ENCODE results near the gene PRXL2A. TPM values are rescaled to one million over a fixed set of nuclear protein-coding genes. Genes with fewer than 3 reads are reported as not detected.

Gene PRXL2A
- total RNA-seq, 1 donor from 2014 or later, result 121 TPM

- peak; percentile 55 for DNase-seq (ENCODE audit: low read depth)
Observed at GRCh38 chr10:80444646-80445319, 36.4 kb downstream of the PRXL2A start.

DNA sequence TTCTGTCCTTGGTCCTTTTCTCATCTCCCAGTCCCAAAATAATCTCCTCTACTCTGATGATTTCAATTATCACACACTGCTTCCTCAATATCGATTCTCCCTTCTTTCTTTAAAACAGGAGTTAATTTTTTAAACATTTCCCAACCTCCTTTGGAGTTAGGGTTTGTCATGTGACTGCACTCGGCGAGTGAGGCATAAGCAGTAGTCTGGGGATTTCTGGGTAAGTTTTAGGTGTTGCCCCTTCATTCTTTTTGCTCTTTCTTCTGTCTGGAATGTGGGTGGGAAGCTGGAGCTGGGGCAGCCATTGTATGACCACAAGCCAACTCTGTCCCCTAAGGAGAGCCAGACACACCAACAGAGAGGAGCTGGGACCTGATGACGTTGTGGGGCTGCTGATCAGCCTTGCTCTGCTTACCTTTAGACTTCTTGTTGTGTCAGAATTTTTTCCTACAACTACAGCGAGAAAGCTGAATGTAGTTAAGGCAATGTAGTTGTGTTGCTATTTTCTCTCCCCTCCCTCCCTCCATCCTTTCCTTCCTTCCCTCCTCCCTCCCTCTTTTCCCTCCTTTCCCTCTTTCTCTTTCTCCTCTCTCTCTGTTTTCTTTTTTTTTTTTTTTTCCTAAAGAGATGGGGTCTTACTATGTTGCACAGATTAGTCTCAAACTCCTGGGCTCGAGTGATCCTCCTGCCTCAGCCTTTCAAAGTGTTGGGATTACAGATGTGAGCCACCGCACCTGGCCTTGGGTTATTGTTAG lies 39.3 kb downstream of the PRXL2A start:
- no peak for DNase-seq (ENCODE audit: low read depth)

DNA sequence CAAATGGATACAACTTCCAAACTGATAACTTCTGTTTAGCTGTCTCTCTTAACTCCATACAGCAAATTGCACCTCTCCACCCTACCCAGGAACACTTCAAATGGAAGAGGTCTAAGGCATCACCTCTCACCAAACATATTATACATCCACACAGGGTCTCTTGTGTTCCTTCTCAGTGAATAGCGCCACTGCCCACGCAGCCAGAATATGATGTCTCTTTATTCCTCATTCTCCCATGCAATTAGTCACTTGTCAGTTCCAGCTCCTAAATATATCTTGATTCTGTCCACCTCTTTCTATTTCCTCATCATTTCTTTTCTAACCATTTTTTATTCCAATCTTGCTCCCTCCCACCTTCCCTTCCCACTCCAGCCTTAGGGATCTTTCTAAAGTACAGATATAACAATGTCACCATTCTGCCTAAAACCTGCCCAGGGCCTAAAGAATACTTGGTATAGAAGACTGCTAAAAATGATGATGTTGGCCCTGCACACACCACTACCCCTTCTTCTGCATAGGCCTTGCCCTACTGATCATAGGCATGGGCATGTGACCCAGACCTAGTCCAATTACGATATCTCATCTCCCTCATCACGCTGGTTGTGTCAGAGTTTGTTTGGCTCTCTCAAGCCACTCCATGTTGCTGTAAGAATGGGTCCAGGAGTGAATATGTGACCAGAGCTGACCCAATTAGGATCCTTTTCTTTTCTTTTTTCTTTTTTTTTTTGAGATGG lies 40.0 kb downstream of the PRXL2A start:
- no peak for DNase-seq (ENCODE audit: low read depth)

- no peak for DNase-seq (ENCODE audit: low read depth)
Observed at GRCh38 chr10:80449520-80449919, 41.2 kb downstream of the PRXL2A start.

GRCh38 chr10:80451132-80451531 lies 42.8 kb downstream of the PRXL2A start:
- no peak for DNase-seq (ENCODE audit: low read depth)

DNA sequence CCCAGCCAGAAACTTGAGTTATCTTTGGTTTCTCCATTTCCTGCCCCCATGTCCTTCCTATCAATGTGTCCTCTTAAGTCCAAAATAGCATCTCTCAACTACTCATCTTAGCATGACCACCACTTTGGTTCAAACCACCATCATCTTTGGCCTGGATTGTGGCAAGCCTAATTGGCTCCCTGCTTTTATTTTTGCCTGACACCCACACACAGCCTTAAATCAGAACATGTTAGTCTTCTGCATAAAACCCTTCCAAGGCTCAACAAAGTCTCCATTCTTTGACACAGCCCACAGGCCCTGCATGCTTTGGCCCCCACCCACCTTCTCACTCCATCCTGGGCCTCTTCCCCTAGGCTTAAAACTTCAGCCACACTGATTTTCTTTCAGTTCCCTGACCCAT lies 43.7 kb downstream of the PRXL2A start:
- no peak for DNase-seq (ENCODE audit: low read depth)

- DNase-seq (ENCODE audit: low read depth), result peak; percentile 72
Observed at GRCh38 chr10:80452640-80453039, 44.3 kb downstream of the PRXL2A start.

DNA sequence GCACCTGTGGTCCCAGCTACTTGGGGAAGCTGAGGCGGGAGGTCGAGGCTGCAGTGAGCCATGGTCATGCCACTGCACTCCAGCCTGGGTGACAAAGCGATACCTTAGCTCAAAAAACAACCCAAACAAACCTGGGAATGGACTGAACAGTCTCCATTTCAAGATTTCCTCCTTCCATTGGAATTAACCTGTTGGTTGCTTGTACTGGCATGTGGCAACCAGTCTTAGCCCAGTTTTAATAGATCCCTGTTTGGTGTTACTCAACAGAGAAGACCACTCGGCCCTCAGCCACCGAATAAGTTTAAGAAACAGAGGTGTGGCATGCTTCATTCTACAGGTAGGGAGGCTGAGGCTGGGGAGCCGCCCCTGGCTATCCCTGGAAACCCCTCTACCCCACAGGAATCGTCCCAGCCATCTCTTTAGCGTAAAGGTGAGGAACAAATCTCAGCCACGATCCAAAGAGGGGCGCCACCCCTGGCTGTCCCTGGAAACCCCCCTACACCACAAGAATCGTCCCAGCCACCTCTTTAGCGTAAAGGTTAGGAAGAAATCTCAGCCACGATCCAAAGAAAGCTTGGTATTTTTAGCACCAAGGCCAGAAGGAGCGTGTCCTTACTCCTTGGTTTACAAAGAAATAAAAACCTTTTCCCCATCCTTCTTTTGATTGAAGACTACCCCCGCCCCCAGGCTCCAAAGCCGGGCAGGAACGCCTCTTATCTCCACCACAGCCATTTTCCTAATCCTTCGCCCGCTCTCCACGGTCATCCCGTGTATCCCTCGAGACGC lies 44.9 kb downstream of the PRXL2A start:
- no peak for DNase-seq (ENCODE audit: low read depth)

DNA sequence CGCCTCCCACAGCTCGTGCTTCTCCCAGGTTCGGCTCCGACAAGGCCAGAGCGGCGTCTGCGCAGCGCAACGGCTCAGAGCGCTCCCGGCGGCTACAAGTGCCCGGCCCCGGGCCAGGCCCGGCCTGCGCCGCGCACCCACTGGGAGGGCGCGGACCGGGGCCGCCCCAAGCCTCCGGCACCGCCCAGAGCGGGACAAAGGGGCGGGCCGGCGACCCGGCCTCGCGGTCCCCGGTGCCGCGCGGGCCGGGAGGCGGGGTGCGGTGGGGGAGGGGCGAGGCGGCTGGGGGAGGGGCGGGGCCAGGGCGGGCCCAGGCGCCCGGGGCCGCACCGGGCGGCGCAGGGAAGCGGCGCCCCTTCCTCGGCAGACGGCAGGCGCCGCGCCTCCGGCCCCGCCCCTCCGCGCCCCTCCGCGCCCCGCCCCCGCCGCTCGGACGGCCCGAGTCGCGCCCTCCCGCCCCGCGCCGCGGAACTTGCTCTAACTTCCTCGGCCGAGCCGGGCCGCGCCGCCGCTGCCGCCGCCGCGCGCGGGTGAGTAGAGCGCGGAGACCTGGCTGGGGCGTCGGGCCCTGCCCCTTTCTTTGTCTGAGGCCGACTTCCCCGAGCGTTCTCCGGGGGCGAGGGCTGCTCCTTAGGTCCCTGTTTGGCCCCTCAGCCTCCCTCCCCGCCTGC lies 45.6 kb downstream of the PRXL2A start, which contains the start of gene TSPAN14:
Gene TSPAN14 (plus strand): TSS at position 469 of the 671 bp plus-strand sequence. CDS start 34,924 bp downstream, outside the sequence.
- no peak for DNase-seq (ENCODE audit: low read depth)

DNA sequence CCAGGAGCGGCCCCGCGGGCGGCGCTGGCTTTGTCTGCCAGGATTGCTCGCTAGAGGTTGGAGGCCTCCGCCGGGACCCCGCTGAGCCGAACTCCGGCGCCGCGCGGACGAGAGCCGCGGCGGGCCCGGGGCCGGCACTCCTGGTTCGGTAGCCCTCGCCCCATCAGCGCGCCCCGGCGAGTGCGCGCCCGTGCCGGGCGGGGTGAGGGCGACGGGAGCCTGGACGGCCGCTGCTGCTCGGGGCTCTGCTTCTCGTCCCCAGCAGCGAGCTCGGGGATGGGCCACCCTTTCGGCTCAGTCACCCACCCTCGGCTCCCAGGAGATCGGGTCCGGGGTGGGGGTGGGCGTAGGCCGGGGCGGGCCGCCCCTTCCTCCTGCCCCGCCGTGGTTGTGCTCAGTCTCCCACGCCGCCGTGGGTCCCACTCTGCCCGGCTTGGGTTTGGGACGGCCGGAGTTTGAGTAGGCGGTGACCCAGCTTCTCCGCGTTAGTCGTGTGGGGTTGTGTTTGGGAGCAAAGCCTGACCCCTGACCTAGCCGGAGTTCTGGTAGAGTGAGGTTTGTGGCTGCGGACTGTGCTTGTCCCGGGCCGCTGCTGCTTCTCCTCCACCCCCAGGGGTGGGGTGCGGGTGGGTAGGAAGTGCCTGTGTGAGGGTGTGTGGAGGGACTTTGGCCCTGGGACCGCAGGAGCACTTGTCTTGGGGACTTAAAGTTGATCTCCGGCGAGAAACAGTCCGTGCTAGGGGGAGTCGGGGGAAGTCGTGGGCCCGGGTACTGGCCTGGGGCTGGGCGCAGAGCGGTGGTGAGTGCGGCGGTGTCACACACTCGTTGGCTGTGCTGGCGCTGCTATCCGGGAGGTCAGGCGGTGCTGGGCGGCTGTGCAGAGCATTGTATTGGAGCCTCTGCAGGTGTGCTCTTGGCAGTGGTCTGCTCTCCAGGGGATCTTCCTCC lies 46.4 kb downstream of the PRXL2A start:
- DNase-seq (ENCODE audit: low read depth), result no peak

DNA sequence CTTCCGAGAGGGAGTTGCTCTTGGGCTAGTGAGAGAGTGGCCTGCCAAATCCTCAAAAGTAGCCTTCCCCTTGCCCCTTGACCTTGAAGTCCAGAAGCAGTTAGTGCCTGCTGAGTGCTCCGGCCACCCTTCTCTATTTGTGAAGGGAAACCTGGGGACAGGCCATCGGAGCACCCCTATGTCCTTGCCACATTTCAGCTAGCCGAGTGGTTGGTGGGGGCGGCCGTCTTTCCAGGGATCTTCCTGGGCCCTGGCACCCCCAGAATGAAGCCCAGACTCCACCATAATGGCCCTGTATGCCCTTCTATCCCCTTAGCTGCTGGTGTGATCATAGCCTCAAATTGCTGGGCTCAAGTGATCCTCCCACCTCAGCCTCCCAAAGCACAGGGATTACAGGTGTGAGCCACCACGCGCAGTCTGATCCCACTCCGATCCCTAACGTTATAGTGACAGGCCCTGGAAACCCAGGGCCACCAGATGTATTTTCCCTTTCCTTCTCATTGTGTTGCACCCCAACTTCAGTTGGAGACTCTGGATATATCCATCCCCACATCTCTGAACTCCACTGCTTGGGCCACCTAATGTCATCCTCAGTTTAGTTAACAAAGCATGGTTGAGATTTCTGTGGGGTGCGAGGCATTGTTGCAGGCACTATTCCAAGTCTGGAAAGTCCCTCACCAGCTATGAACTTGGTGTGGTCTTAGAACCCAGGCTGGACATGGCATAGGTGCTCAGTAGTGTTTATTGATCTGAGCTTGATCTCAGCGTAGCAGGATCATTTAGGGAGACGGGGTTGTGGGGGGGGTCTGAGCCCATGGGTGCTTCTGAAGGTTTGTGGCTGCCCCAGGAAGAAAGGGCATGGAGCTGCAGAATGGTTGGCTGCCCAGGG lies 47.4 kb downstream of the PRXL2A start:
- DNase-seq (ENCODE audit: low read depth), result no peak

- no peak for DNase-seq (ENCODE audit: low read depth)
Observed at GRCh38 chr10:80457554-80458262, 49.4 kb downstream of the PRXL2A start.

GRCh38 chr10:80458263-80458625 lies 49.9 kb downstream of the PRXL2A start:
- DNase-seq (ENCODE audit: low read depth), result no peak

GRCh38 chr10:80458638-80459037 lies 50.3 kb downstream of the PRXL2A start:
- DNase-seq (ENCODE audit: low read depth), result no peak

DNA sequence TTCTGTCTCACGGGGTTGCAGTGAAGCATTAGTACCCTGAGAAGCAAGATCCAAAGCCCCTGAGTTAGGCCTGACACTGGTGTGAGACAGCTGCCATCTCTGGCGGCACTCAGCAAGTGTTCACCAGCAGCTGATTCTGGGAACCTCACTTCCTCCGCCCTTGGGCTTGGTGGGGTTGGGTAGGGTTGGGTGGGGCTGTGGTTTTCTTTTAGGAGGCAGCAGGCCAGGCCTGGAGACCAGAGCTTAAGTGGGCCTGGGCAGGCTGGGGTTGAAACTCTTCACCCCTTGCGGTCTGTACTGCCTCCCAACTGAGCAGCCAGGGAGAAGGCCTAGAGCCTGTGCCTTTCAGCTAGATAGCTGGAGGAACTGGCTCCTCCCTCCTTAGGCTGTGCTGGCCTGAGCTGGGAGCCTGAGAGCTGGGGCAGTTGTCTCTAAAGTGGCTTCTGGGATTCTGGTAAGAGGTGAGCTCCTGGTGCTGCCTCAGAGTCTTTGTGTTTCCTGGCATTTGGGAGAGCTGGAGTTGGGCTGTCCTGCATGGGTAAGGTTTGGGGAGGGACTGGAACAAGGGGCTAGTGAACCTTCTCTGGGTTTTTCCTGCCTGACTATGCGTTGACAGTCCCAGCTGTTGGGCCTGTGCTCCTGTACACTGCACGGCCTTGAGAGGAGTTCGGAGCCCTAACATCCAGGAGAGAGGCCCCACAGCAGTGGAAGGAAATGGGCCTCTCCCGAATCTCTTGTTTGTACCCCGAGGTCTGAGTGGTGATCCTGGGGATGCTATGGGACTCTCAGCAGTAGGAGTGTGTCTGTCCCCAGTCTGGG lies 50.9 kb downstream of the PRXL2A start:
- peak; percentile 57 for DNase-seq (ENCODE audit: low read depth)

DNA sequence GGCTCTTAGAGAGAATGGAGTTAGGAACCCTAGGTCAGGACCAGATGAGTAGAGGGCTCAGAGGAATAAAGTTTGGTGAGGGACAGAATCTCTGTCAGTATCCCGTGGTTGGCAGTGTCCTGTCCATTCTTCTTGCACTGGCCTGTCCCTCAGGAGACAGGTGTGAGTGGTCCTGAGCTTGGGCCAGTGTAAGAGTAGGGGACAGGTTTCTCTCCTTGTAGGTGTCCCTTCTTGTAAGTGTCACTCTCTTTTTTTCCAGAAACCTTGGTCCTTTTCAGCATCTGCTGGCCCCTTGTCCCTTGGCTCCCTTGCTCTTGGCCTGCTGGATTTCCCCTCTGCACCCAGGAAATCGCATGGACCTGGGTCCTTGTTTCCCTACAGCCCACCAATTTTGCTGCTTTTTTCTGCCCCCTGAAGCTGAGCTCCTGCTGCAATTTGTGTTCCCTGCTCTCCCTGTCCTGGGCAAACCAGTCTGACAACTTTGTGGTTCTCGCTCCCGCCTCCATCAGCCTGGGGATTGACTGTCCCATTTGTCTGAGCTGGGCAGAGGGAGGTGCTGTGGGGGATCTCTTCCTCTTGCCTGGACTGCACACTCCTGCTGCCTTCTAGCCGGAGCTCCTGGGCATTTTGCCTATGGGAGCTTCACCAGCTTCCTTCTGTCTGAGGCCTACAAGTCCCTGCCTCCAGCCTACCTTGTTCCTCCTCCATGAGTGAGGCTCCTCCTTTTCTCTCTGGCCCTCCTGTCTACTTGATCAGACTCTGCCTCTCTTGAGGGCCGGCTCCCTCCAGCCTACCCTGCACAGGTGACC lies 52.3 kb downstream of the PRXL2A start:
- peak; percentile 62 for DNase-seq (ENCODE audit: low read depth)

Data from renal cortical epithelial cell (primary cell).